Measurements from ENCODE around the gene CELF2.

GRCh38 chr10:10977226-10977956, 40.3 kb upstream of the CELF2 start:
- no peak for TF ChIP-seq CTCF (conservative IDR thresholded peaks at IDR 0.05)
- TF ChIP-seq ZFX (IDR thresholded peaks at IDR 0.05), result no peak
